Measurements from ENCODE around the gene TRAPPC5. TPM values are rescaled to one million over a fixed set of nuclear protein-coding genes. Genes with fewer than 3 reads are reported as not detected.

TRAPPC5 gene
- total RNA-seq, 4 donors from 2014 or later: 15.1 to 63.5 (median 34.4) TPM

DNA sequence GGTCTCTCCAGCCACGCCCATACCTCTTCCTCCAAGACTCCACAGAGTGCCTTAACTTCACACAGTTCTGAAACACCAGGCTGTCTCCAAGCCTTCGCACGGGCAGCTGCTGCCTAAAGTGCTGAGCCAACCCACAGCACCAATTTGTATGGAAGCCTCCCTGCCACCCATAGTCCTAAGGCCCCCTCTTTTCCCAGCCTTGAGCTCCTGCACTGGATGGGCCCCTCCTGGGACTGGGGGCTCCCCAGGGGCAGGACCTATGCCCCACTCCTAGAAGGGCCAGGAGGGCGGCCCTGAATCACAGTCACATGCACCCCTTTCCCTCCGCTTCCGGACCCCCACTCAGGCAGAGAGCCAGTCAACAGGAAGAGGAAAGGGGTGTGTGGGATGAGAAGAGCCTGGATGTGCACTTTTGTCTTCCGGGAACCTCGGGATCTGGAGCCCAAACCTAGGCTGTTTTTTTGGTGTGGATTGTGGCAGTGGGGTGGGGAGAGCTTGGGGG lies 26.4 kb downstream of the TRAPPC5 start:
- WGBS, 2 donors (ENCODE audit: low coverage in 1 of 2): 0 to 66% methylated on average over 1 to 8 of the region's 8 CpGs
- TF ChIP-seq, protein P1, sequence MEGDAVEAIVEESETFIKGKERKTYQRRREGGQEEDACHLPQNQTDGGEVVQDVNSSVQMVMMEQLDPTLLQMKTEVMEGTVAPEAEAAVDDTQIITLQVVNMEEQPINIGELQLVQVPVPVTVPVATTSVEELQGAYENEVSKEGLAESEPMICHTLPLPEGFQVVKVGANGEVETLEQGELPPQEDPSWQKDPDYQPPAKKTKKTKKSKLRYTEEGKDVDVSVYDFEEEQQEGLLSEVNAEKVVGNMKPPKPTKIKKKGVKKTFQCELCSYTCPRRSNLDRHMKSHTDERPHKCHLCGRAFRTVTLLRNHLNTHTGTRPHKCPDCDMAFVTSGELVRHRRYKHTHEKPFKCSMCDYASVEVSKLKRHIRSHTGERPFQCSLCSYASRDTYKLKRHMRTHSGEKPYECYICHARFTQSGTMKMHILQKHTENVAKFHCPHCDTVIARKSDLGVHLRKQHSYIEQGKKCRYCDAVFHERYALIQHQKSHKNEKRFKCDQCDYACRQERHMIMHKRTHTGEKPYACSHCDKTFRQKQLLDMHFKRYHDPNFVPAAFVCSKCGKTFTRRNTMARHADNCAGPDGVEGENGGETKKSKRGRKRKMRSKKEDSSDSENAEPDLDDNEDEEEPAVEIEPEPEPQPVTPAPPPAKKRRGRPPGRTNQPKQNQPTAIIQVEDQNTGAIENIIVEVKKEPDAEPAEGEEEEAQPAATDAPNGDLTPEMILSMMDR (IDR thresholded peaks at IDR 0.05): no peak
- TF ChIP-seq EP300 (IDR thresholded peaks at IDR 0.05; ENCODE audit: low read depth) (no peak), POLR2A (IDR thresholded peaks at IDR 0.05) (no peak), POLR2AphosphoS5 (IDR thresholded peaks at IDR 0.05) (no peak)
- intact Hi-C loops (cut with DNase I; ENCODE audit: low total_unique reads): no loop called here

DNA sequence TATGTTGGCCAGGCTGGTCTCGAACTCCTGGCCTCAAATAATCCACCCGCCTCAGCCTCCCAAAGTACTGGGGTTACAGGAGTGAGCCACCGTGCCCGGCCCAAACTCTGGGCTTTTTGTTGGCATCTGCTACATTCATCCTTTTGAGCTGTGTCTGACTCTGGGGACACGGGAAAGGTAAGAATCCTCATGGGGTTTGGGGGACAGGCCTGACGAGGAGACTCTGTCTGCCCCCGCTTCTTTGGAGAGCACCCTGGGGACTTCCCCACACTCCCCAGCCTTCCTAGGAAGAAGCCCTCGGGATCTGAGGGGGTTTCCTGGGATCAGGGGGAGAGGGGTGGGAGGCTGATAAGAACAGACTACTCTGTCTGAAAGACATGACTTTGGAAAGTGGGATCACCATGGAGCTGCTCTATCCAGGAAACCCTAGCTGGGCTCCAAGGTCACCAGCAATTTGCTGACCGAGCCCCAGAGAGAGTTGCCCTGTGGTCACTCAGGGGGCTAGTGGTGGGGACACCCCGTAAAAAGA lies 29.4 kb downstream of the TRAPPC5 start:
- Histone ChIP-seq H3K27ac (no peak overlapping the region), H3K4me3 (no peak overlapping the region), H3K27me3 (no peaks in the 10 kb centered on the region), H3K4me1 (no peaks in the 10 kb centered on the region), H3K36me3 (no peaks in the 10 kb centered on the region), H3K9me3 (no peaks in the 10 kb centered on the region)
- 73 to 82% methylated on average over 4 to 10 of the region's 10 CpGs for WGBS, 2 donors (ENCODE audit: low coverage in 1 of 2)
- intact Hi-C loops (cut with DNase I; ENCODE audit: low total_unique reads) (no loop called here), in situ Hi-C loops (cut with MboI; ENCODE audit: low pct_ligation_motif_present in 1 of 4, low pct_unique_long_range_greater_than_20kb in 1 of 4, low sequenced_read_pairs in 3 of 4) (no loop called here)
- TF ChIP-seq POLR2AphosphoS5 (IDR thresholded peaks at IDR 0.05) (no peak), EP300 (IDR thresholded peaks at IDR 0.05; ENCODE audit: low read depth) (no peak), POLR2A (IDR thresholded peaks at IDR 0.05) (no peak)
- TF ChIP-seq, protein P1 (IDR thresholded peaks at IDR 0.05): no peak
- DNase-seq: no peak

More for the DNA sequence above, 26.4 kb downstream of the TRAPPC5 start:
- in situ Hi-C loops (cut with MboI; ENCODE audit: low pct_ligation_motif_present in 1 of 4, low pct_unique_long_range_greater_than_20kb in 1 of 4, low sequenced_read_pairs in 3 of 4): no loop called here
- Histone ChIP-seq H3K36me3 (no peaks in the 10 kb centered on the region), H3K4me3 (no peak overlapping the region), H3K27ac (peak overlapping the region; percentile 9 to 26 (median 19)), H3K27me3 (no peaks in the 10 kb centered on the region), H3K4me1 (no peaks in the 10 kb centered on the region), H3K9me3 (no peaks in the 10 kb centered on the region)
- no peak for DNase-seq

DNA sequence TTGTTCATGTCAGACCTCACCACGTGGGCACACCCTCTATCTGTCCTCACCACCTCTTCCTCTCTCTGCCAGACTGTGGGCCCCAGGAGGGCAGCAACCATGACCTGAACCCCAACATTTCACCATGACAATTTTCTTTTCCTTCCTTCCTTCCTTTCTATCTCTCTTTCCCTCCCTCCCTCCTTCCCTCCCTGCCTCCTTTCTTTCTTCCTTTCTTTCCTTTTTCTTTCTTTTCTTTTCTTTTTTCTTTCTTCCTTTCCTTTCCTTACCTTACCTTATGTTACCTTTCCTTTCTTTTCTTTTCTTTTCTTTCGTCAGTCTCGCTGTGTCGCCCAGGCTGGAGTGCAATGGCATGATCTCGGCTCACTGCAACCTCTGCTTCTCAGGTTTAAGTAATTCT lies 30.0 kb downstream of the TRAPPC5 start:
- TF ChIP-seq, protein P1 (IDR thresholded peaks at IDR 0.05): no peak
- TF ChIP-seq EP300 (IDR thresholded peaks at IDR 0.05; ENCODE audit: low read depth): no peak
- TF ChIP-seq POLR2AphosphoS5 (IDR thresholded peaks at IDR 0.05): no peak
- no peak for TF ChIP-seq POLR2A (IDR thresholded peaks at IDR 0.05)
- Histone ChIP-seq H3K27ac (no peak overlapping the region), H3K36me3 (no peaks in the 10 kb centered on the region), H3K4me3 (no peak overlapping the region), H3K4me1 (no peaks in the 10 kb centered on the region), H3K27me3 (no peaks in the 10 kb centered on the region), H3K9me3 (no peaks in the 10 kb centered on the region)
- no peak for DNase-seq
- WGBS, 2 donors (ENCODE audit: low coverage in 1 of 2): 75 to 81% methylated on average over 5 of the region's 5 CpGs
- intact Hi-C loops (cut with DNase I; ENCODE audit: low total_unique reads): no loop called here
- in situ Hi-C loops (cut with MboI; ENCODE audit: low pct_ligation_motif_present in 1 of 4, low pct_unique_long_range_greater_than_20kb in 1 of 4, low sequenced_read_pairs in 3 of 4): no loop called here

DNA sequence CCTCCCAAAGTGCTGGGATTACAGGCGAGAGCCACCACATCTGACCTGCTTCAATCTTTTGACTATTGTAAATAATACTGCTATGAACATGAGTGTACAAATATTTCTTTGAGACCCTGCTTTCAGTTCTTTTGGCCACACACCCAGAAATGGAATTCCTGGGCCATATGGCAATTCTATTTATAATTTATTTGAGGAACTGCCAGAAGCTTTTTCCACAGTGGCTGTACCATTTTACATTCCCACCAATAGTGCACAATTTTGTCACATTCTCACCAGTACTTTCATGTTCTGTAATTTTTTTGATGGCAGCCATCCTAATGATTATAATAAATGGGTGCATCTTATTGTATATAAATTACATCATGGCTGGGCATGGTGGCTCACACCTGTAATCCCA lies 35.0 kb downstream of the TRAPPC5 start:
- H3K27me3 ChIP-seq: no peaks in the 10 kb centered on the region
- intact Hi-C loops (cut with DNase I; ENCODE audit: low total_unique reads) (no loop called here), in situ Hi-C loops (cut with MboI; ENCODE audit: low pct_ligation_motif_present in 1 of 4, low pct_unique_long_range_greater_than_20kb in 1 of 4, low sequenced_read_pairs in 3 of 4) (no loop called here)
- no peak overlapping the region for H3K27ac ChIP-seq
- no peak overlapping the region for H3K4me3 ChIP-seq
- H3K36me3 ChIP-seq: no peaks in the 10 kb centered on the region
- no peak for DNase-seq
- H3K4me1 ChIP-seq: no peaks in the 10 kb centered on the region
- H3K9me3 ChIP-seq: no peaks in the 10 kb centered on the region
- TF ChIP-seq POLR2AphosphoS5 (IDR thresholded peaks at IDR 0.05) (no peak), POLR2A (IDR thresholded peaks at IDR 0.05) (no peak), EP300 (IDR thresholded peaks at IDR 0.05; ENCODE audit: low read depth) (no peak)
- TF ChIP-seq, protein P1 (IDR thresholded peaks at IDR 0.05): no peak
- WGBS, 2 donors (ENCODE audit: low coverage in 1 of 2): 20 to 79% methylated on average over 1 of the region's 1 CpG

Measured in transverse colon (tissue), 4 donors.